GM19328 (cell line): ENCODE data around the gene LDLRAD3.

Experiments
- ATAC-seq: cut with Tn5 transposase; IDR thresholded peaks from one replicate; pipeline ENCODE4 v1.9.1; 2021; ENCODE audit warnings: mild to moderate bottlenecking, moderate library complexity; ENCODE audit not compliant: unreplicated experiment

LDLRAD3 gene

DNA sequence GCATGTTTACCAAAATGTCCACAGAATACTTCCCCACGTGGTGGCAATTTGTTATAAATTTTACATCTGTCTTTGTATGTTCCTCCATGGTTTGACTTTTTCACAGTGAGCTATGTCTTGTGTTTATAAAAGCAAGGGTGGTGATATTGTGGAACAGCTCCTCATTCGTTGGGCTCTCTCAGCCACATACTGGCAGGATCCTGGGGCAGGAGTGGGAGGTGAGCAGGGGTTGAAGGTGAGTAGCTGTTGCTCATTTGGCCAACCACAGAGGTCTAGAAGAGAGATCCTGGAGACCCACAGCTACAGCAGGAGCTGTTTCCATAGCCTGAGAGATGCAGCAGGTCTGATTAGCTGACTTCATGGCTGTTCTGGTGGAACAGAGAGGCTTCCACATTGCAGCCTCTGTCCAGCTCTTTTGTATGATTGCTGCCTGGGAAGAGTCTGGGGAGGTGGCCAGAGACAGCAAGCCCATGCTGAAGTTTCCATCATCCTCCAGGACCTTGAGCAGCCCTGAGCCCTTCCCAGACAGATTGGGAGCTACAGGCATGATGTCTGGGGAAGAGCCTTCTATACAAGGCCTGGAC, 128.1 kb downstream of the LDLRAD3 start:
- ATAC-seq: no peak

GRCh38 chr11:36073411-36074203, 129.7 kb downstream of the LDLRAD3 start:
- ATAC-seq: no peak

DNA sequence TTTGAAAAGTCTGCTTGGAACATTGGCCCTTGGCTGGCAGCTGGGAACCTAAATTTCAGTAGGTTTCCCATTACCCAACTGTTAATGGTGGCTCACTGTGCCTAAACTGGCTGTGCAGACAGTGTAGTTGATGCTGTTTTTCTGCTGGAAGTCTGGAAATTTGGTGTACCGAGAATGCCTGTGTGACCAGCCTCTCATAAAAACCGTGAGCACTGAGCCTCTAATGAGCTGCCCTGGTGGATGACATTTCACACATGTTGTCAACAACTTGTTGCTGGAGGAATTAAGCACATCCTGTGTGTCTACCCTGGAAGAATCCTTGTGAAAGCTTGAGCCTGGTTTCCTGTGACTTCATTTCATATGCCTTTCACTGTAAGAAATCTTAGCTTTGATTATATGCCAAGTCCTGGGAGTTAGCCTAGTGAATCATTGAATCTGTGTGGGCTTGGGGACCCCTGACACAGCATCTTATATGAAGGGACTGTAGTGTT, 131.1 kb downstream of the LDLRAD3 start:
- ATAC-seq: no peak

DNA sequence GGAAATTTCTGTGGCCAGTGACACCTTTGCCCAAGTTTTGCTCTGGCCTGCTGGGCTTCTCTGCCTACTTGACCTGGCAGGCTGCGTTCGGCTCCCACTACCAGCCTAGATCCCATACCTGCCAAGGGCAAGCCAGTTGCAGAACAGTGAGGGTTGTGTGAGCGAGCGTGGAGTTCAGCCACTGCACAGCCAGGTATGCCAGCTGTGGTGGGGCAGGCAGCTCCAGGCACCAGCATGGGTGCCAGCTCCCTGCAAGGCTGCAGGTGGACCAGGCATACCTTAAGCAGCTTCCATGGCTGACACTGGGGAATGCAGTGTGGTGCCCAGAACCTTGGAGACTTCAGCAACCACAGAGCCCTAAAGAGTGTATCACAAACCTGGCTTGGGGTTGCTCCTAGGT, 133.5 kb downstream of the LDLRAD3 start:
- ATAC-seq: no peak

DNA sequence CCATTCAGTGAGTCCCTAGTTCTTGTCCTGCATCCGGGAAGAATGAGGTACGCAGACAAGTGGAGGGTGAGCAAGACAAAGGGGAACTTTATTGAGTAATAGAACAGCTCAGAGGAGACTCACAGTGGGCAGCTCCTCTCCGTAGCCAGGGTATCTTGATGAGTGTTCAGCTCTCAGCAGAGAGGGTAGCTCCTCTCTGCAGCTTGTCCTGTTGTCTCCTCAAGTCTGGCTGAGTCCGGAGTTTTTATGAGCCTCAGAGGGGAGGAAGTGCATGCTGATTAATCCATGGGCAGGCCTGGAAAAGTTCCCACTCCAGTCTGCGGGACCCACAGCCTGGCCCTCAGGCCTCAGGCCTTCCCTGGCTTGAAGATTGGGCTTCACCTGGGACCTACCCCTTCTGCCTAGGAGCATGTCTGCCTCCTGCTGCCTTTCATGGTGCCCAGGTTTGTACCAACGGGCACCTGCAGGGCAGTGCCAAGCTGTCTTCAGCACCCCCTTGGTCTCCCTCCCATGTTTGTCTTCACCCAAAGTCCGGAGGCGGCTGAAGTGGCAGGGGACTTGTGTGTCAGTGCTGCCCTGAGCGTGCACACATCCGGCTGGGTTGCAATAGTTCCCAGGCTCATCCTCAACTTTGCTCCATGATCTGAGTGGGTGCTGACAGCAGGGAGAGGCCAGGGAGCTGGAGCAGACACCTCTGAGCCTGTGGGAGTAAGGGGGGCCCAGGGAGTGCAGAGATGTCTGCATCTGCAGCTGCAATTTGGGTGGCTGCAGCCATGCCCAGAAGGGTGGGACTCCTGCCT, 134.2 kb downstream of the LDLRAD3 start:
- ATAC-seq: no peak

- ATAC-seq: no peak
Observed at GRCh38 chr11:36078686-36079055, 134.8 kb downstream of the LDLRAD3 start.

DNA sequence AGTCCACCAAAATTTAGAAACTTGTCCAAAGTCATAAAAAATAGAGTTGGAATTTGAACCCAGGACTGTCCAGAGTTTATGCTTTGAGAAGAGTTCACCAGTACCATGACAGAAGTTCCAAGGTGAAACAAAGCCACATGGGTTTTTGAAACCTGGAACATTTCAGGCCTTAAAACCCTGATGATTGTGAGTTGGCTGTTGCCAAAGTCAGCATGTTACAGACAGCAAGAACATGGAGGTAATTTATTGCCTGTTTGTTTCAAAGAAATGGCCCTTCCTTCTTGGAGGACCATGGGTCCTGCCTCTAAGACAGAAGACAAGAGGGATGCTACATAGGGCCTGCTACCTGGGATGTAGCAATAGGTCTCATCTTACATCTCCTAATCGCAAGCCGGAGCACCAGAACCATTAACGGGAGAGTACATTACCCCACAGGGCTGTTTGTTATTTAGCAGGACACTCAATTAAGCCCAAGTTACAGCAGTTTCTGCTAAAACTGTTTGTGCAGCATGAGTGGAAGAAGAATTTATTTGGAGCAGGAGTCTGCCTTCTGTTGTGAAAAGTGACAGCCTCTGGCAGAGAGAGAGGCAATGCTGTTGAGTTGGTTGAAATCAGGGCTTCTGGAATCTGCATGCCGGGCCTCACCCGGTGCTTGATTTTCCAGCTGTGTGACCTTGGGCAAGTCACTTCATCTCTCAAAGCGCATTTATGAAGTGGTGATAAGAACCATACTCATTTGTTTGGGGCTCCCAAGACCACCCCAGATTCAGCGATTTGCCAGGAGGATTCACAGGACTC, 136.2 kb downstream of the LDLRAD3 start:
- no peak for ATAC-seq

DNA sequence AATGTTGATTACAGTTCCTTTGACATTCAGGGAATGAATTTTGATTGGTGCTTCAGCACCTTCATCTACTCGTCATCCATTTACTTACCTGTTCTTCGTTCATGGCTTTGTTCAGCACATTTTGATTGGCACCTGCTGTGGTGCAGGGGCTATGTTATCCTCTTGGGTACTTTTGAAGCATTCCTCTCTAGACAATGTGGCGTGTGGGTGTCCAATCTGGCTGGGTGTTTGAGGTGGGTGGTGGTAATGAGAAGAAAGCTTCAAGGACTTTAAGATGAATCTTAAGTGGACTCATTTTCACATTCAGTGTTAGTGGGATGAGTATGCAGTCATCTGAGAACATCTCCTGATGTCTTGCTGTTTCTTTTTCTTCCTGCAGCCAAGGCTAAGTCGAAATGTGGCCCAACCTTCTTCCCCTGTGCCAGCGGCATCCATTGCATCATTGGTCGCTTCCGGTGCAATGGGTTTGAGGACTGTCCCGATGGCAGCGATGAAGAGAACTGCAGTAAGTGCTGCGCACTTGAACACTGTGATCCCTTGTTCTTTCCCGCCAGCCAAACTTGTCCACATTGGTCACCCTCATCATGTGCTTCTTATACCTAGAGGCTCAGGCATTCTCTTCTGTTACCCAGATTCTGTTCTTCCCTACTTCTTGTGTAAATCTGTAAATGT, 137.5 kb downstream of the LDLRAD3 start:
- ATAC-seq: no peak

GRCh38 chr11:36086366-36086765, 142.5 kb downstream of the LDLRAD3 start:
- ATAC-seq: no peak

DNA sequence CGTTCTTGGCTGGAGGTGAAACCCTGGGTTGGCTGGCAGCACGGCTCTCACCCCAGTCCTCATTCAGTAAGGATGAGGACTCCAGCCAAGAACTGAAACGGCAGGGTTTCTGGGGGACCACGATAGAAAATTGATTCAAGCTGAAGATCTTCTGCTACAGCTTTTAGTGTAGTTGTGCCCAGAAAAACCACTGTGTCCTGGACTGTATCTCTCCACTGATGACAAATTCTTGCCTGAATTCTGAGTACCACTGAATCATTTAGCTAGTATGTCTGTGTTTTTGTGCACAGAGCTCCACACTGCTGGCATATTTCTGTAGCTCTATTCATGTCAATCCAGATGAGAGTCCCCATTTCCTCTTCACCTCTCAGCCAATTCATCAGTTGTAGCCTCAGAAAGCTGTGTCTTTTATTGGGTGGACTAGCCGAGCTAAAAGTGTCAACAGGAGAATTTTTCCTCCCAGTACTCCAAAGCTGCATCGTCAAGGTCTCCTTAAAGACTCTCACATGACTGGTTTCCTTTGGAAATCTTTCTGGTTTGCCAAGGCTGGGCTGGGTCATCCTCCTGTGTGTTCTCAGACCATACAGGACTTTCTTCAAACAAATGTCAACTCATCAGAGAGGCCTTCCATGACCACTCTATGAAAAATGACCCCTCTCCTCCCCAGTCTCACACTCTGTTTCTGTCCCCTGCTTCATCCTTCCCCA, 144.6 kb downstream of the LDLRAD3 start:
- ATAC-seq: no peak

GRCh38 chr11:36089920-36090319, 146.1 kb downstream of the LDLRAD3 start:
- no peak for ATAC-seq

DNA sequence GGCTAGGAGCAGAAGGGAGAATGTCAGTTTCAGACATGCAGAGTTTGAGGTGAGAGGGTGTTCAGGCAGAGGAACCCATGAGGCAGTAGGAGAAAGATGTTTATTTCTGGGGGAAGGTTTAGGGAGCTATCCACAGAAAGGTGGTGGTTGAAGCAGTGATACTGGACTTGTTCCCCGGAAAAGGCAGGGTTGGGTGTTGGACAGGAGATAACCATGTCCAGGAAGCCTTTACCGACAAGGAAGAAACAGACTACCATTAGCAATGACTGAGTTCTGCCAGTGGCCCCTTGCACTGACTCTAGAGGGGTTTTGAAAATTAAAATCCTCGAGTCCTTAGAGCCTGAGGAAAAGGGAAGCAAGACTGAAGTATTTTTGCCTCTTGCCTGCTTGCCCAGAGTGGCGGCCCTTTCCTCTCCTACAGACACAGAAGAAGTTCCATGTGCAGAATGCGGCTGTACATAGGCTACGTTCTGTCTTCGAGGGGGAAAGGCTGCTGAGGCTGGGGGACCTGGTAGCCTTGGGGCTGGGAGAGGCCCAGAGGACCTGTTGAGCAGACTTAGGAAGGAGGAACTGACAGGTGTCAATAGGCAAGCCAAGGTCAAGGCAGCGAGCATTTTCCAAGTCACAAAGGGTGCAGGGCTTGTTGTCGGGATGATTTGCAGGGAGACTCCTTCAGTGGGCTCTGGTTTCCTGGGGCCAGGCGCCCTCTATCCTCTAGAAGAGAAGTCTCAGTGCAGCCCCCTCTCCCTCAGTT, 146.7 kb downstream of the LDLRAD3 start:
- no peak for ATAC-seq

GRCh38 chr11:36091256-36091811, 147.5 kb downstream of the LDLRAD3 start:
- no peak for ATAC-seq

DNA sequence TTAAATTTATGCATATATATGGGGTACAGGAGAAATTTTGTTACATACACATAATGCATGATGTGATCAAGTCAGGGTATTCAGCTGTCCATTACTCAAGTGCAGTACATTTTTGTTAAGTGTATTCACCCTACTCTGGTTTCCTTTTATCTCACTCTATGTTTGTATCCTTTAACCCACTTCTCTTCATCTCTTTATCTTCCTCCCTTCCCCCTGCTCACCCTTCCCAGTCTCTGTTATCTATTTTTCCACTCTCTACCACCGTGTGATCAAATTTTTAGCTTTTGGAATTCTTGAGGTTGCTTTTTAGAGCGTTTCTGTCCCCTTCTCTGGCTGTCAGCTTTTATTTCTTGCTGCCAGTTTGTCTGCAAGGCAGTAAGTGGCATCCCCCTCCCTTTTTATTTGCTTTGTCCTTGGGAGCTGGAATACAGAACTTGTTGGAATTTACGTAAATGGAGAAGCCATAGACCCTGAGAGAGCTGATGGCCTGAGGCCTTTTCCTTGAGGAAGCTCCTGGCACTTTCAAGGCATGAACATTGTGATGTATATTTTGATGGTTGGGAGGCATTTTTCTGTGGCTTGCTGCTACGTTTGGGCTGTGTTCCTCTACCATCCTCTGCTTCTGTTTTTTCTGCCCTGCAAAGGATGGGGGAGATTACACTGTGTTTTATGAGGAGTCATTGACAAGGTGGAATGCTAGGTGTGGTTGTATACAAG, 148.6 kb downstream of the LDLRAD3 start:
- ATAC-seq: no peak

DNA sequence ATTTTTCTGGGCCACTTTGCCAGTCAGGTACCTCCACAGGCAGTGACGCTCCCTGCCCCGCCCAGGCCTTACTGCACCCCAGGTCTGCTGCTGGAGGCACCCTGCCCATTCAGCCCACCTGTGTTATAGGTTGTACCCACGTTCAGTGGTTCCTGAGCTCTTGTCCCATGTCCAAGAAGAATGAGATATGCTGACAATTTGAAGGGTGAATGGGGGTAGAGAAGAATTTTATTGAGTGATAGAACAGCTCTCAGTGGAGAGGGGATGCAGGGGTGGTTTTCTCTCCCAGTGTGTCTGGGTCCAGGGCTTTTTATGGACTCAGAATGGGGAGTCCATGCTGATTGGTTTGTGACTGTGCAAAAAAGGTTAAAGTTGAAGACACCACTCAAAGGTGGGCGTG, 149.7 kb downstream of the LDLRAD3 start:
- no peak for ATAC-seq

- no peak for ATAC-seq
Observed at GRCh38 chr11:36094164-36094563, 150.3 kb downstream of the LDLRAD3 start.

DNA sequence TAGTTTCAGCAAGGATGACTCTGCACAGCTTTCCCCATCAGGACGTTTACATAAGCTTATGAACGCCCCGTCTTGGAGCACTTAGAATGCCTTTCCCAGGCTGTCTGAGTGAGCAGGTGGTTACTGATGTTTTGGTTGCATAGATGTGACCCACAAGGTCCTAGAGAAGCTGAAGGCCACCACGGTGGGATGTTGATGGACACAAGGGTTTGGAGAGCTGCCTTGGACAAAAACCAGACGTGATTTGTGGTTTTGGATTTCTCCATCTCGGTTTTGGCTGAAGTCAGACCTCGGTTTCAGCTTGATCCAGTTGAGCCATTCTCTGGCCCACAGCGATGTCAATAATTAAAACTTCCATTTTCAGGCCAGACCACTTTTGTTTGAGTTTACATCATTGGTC, 151.9 kb downstream of the LDLRAD3 start:
- ATAC-seq: no peak

DNA sequence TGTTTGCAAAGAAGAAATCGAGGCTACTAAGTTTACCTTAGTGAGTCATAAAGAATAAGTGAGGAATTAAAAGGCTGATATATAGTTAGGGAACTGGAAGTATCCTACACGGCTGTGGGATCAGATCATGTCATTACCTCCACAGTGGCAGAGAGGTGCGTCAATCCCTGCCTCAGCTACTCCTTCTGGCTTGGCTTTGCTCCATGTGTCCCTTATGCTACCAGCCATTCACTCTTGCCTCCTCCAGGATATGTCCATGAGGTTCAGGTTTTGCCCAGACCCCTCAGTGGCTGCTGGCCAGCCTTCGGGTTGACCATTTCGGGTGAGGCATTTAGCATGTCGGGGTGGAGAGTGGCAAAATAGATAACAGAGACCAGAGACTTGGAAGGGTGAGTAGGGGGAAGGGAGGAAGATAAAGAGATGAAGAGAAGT, 153.4 kb downstream of the LDLRAD3 start:
- ATAC-seq: no peak
